ENCODE measurements around the gene TOX3. TPM values are rescaled to one million over a fixed set of nuclear protein-coding genes. Genes with fewer than 3 reads are reported as not detected.

The TOX3 gene
- total RNA-seq, 1 donor from 2014 or later, result not detected

DNA sequence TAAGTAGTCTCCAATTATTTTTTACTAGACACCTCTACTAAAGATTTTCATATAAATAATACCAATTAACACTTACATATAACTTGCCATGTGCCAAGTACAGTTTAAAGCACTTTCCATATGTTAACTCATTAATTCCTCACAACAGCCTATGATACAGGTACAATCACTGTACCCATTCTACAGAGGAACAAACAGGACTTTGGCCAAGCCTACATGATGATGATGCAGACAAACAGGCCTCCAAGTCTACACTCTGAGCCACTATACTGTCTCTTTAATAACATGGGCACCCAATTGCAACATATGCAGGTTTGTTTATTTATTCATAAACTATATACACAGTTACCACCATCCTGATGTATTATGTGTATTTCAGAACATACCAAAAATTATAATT lies 46.0 kb downstream of the TOX3 start:
- DNase-seq (ENCODE audit: missing footprints), result no peak
- ATAC-seq, result no peak
- intact Hi-C loops (cut with DNase I), result no loop called here

DNA sequence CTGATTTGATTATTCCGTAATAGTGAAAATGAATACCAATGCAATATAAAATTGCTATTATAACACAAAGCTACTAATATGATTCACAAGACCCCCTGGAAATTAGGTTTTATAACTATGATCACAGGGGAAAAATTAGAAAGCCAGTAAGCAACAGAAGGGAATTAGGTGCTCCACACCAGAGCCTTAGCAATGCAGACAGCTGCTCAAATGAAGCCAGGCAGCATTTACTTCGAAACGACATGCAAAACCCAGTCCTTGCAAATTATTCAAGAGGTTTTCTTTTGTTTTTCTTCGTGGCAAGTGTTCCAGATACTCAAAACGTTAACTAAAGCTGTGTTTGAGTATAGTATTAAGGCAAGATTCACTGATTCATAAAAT lies 47.9 kb downstream of the TOX3 start:
- ATAC-seq, result no peak

DNA sequence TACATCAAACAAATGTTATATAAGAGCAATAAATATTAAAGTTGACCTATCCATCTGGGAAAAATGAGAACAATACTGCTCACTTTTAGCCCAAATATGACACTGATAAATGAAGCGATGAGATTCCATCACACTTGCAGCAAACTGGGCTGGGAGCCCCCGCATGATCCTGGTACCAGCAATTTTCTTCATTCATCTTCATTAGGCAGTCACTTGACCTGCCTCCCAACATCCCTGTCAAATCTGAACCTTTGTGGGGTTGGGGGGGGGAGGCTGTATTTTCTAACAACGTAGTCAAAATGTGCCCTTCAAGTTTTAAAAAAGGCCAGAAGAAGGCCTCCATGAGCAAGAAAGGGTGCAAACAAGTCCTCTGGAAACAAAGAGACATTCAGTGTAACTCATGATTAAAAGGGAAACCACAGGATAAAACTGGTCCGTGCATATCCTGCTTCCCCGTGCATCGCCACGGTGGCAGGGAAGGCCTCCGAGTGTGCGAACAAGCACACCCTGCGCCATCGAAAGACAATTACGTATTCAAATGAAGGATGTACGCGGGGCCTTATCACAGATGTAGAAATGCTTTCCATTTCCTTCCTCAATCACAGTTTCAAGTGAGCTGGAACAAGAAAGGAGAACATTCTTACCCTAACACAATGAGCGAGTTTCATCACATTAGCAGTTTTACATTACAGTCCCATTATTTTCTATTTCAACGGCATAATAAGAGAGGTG lies 48.4 kb downstream of the TOX3 start:
- intact Hi-C loops (cut with DNase I), result no loop called here
- no peak for ATAC-seq
- DNase-seq (ENCODE audit: missing footprints), result no peak

More for the DNA sequence above, 47.9 kb downstream of the TOX3 start:
- intact Hi-C loops (cut with DNase I), result no loop called here
- DNase-seq (ENCODE audit: missing footprints), result no peak

DNA sequence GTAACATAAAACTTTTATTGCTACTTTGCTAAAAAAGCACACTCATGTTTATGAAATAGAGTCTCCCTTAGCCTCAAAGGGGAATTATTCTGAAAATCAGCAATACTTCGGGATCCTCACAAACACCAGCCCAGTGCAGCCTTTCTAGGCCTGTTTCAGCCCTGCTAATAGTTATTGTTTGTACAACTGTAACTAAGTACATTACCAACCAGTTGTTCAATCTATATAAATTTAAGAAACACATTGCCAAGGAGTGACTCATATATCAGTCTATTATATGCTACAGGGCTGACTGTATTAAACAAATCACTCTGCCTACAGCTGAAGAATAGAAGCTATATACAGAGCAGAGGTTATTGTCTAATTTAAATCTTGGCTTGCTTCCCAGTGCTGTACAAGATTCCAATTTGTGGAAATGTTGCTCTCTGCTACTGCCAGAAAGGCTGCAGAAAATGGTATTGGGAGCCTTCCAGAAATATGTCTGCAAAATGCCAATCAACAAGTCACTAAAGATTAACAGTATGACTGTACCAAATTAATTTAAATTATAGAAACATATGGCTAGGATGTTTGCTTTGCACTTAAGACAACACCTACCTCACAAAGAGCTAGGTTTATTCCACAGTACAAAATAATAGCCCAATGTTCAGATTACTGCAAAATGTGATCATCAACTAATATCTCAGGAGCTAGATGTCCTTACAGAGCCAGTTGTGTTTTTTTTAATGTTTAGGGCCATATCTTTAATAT lies 49.7 kb downstream of the TOX3 start:
- DNase-seq (ENCODE audit: missing footprints), result no peak
- intact Hi-C loops (cut with DNase I), result no loop called here
- ATAC-seq, result no peak

DNA sequence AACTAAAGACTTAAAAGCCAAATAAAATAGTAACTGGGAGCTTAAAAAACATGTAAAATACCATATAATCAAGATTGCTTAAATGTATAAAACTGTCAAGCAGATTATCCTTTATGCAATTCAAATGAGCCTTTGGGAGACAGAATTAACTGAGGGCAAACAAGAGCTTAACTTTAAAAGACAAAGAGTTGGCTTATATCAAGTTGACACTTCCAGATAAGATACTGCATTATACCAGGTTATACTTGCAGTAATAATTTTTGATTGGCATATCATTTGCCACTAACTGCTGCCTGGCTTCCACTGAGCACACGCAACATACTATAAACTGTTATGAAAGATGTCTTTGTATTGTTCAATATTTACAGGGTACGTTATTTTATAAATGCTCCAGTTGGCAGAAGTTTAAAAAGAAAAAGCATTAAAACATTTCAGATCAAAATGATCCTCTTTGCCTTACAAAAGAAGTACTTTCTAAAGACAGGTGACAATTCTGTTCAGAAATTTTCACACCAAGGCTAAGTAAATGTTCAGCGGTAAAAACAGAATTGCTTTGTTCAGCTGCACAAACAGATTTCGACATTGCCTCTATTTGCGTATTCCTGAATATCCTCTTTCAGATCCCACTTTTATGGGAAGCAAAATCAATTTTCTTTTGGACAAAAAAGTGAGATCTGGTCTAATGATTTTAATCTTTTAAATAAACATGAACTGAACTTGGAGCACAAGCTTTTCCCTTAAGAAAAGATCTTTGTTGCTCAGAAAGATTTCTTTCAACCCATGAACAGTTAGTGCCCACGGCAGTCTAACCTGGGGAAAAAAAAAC lies 50.7 kb downstream of the TOX3 start:
- ATAC-seq, result no peak

DNA sequence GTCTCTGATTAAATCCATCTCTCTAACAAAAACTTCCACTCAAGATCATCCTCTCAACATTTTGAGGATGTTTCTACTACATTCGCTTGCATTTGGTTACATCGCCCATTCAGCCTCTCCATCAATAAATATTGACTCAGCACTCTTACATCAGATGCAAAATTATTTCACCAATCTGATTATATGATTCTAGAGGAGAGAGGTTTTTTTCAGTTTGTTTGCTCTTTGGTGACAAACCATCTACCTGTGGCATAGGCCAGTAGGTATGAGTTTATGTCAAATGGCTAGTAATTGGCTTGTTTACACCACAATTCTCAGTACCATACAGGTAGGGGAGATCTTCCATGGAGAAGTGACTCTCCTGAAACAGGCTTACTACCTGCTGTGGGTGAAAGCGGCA lies 52.3 kb downstream of the TOX3 start:
- DNase-seq (ENCODE audit: missing footprints), result no peak
- intact Hi-C loops (cut with DNase I), result no loop called here
- no peak for ATAC-seq

More for the DNA sequence above, 50.7 kb downstream of the TOX3 start:
- no peak for DNase-seq (ENCODE audit: missing footprints)
- intact Hi-C loops (cut with DNase I), result no loop called here

DNA sequence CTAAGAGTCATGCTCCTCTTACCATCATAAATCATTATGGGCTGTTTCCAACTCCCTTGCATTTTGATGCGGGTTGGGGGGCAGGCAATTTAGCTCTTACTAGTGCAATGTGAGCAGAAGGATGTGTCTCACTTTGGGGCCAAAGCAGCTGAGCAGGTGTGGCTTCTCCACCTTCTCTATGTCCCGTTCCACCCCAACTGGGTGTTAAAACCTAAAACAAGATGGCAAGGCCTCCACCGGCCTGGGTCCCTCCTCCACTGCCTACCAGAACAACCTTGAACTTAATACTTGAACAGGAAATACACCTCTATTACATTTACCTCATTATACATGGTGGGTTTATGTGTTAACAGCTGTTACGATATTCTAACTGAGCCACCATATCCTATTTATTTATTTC lies 52.8 kb downstream of the TOX3 start:
- intact Hi-C loops (cut with DNase I), result no loop called here
- DNase-seq (ENCODE audit: missing footprints) (no peak), ATAC-seq (no peak)

DNA sequence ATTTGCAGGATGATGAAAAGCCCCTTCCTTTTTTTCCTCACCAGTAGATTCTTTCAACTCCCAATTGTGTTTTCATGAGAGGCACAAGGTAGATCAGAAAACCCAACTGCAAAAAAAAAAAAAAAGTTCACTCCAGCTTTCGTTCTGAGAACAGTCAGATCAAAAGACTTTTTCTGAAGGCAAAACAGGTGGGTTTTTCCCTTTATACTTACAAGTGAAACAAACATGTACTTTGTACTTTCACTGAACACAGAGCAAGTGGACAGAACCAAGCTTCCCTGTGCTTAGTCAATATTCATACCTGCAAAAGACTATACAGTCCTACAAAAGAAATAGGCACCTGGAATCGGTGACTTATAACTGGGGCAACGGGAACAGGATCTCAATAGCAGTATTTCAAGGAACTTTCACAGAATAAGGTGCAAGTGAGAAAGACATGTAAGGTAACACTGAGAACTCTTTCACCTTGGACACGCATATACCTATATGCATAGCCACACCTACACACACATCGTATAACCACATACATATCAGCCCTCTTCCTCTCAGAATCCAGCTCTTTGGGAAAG lies 54.1 kb downstream of the TOX3 start:
- ATAC-seq (no peak), DNase-seq (ENCODE audit: missing footprints) (no peak)
- intact Hi-C loops (cut with DNase I), result no loop called here

DNA sequence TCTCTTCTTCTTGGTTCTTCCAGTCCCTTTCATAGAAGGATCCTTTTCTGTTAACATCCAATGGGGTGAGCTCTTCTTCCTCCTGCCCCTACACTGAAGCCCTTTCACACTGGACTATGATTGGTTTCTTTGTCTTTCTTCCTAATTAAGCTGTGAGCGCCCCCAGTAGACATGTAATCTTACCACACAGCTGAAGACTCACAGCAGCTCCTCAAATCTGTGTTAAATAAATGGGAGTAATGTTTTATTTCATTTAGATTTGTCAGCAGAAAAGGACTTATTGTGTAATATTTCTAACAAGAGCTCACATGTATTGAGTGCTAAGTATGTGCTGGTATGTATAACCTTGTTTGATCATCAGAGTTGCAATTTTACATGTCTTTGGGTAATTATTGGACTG lies 55.7 kb downstream of the TOX3 start:
- intact Hi-C loops (cut with DNase I), result no loop called here
- no peak for ATAC-seq

DNA sequence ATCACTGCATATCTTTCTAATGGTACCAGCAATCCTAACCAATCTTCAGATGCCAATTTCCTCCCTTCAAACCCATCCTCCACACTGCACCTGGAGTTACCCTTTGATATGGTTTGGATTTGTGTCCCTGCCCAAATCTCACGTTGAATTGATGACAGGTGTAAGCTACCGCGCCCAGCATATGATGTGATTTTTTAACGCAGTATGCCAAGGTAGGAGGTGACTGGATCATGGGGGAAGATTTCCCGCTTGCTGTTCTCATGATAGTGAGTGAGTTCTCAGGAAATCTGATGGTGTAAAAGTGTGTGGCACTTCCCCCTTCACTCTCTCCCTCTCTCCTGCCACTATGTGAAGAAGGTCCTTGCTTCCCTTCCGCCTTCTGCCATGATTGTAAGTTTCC lies 57.0 kb downstream of the TOX3 start:
- intact Hi-C loops (cut with DNase I), result no loop called here
- DNase-seq (ENCODE audit: missing footprints) (no peak), ATAC-seq (no peak)

More for the DNA sequence above, 55.7 kb downstream of the TOX3 start:
- no peak for DNase-seq (ENCODE audit: missing footprints)

DNA sequence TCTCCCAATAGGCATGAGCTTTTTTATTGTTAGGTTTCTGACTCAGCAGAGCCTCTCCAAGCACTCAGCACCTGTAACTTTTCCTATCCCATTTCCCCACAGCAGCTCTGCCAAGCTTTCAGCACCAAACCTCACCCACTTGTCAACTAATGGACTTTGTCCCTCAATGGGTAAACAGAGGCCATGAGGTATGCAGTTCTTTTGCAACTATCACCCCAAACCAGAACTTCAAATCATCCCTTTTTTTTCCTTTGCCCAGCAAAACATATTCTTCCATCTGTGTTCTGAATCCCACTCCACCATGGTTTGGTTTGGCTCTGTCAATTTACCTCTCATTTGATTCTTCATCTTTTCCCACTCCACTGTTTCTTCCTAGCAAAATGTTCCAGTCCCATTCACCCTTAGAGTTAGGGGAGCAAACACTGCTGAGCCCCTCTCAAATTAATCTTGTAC lies 58.1 kb downstream of the TOX3 start:
- ATAC-seq (no peak), DNase-seq (ENCODE audit: missing footprints) (no peak)
- intact Hi-C loops (cut with DNase I), result no loop called here

DNA sequence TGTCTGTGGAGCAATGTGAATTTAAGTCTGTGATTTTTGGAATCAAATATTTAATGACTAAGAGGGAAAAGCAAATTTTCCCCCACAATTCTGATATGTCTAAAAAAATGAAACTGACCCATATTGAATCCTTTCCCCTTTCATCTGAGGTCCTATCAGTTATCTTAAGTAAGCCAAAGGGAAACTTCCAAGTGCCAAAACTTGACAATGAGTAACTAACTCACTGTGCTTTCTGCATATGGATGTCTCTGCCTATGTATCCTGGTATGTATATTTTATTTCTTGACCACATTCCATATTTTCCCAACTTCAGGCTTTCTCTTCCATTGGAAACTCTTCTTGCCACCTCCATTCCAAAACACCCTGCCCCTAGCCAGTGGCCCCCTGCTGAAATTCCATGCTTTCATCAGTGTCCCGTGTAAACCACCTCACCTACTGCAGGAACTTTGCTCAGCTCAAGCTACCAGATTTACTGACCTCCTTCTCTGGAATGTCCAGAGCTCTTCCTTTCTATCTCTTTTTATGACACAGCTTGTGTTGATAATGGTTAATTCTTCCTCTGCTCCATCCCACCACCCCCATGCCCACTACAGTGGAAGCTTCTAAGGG lies 59.0 kb downstream of the TOX3 start:
- intact Hi-C loops (cut with DNase I), result no loop called here
- ATAC-seq (no peak), DNase-seq (ENCODE audit: missing footprints) (no peak)

DNA sequence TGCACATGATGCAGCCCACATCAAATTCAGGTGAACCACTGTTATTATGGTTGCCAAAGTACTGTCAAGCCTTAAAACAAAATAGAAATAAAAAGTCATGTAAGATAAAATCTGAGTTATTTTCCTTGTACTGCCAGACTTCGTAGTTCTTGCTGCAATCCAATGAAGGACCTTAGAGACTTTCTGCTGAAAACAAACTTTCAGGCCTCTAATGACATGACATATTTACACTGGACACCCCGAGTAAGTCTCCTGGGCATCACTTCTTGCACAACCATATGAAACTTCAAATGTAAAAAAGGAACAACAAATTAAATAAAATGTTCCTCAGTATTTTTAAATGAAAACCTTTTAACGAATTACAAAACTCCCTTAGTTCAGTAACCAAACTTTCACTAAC lies 66.7 kb downstream of the TOX3 start:
- ATAC-seq (no peak), DNase-seq (ENCODE audit: missing footprints) (no peak)
- intact Hi-C loops (cut with DNase I), result no loop called here

DNA sequence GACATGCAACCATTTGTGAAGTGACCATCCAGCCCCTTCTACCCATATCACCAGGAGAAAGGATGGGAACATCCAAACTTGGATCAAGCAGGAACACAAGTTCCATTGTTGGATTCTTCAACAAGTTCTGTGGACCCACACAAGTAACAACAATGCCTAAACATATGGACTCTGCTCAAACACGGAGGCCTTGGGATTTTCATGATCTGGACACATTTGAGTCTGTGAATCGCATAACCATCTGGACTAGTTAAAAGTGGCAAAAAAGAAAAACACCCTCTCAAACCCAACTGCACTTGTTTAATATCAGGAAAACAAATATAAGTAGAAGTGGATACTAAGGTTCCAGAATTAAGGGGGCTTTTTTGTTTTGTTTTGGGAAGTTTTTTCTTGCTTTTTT lies 70.8 kb downstream of the TOX3 start:
- DNase-seq (ENCODE audit: missing footprints) (no peak), ATAC-seq (no peak)
- intact Hi-C loops (cut with DNase I), result no loop called here

DNA sequence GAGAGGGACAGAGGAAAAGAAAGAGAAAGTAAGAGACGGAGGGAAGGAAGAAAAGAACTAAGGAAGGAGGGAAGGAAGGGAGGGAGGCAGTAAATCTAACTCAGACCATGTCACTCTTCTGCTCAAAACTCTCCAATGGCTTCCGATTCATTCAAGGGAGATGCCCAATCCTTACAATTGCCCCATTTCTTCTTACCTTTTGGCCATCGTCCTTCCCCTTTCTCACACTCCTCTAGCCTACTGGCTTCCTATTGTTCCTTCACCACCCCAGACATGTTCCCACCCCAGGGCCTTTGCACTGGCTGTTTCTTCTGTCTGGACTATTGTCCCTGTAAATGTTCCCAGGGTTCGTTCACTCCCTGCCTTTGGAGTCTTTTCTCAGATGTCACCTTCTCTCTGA lies 72.3 kb downstream of the TOX3 start:
- intact Hi-C loops (cut with DNase I), result no loop called here
- no peak for DNase-seq (ENCODE audit: missing footprints)

DNA sequence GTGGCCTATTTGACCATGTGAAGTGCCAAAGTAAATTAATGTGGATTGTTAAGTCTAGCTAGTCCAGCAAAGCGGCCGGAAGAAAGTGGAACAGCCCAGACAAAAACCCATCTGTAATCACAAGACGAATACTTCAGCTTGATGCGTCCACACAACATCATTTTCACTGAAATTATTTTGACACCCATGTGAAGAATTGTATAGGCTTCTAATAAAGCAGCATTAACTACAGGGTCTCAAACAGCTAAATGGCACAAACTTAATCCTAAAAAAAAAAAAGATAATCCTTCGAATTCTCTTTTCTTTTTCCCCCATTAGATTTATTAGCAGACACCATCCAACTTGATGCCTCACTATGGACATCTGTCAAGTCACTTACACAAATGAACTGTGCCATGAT lies 73.8 kb downstream of the TOX3 start:
- intact Hi-C loops (cut with DNase I), result no loop called here
- no peak for ATAC-seq
- no peak for DNase-seq (ENCODE audit: missing footprints)

More for the DNA sequence above, 72.3 kb downstream of the TOX3 start:
- no peak for ATAC-seq

DNA sequence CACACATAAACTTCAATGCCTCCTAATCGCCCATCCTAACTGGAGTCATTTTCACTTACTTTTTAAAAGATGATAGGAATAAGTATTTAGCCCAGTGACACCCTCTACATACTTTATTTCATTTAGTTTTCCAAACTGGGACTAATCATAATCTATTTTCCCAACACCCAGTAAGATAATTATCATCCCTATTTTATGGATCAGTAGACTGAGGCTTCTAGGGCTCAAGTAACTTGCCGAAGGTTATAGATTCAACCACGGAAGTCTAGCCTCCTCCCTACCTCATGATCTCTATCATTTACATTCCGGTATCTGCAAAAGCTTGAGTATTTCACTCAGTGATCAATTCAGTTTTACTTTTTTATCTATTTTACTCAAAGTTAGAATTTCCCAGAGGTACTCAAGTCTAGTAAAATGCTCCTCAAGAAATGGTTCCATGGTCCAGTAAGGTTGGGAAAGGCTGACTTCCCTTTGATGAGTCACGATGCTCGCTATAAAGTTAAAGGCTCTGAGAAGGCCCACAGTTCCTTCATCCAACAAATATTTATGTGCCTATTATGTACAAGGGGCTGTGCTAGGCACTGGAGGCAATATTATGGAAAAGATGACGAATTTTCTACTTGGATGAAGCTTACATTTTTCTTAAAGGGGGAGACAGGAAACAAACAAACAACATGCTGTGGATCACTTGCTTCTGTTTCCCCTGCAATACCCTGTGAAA lies 75.1 kb downstream of the TOX3 start:
- ATAC-seq (no peak), DNase-seq (ENCODE audit: missing footprints) (no peak)
- intact Hi-C loops (cut with DNase I), result no loop called here

DNA sequence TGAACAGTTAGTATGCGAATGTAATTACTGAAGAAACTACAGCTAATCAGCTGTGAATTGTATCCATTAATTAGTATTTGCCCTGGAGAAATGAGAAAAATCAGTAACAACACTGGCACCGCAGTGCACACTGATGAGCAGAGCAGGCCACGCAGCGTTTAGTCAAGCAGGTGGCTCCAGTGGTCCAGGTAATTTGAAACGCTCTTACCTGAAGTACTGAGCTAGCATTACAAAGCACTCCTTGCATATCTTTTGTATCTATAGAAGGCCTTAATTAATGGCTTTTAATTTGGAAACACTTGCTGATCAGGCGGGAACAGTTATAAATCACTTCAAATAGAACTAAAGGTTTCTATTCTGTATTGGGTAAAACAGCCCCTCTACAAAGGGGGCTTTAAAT lies 76.4 kb downstream of the TOX3 start:
- intact Hi-C loops (cut with DNase I), result no loop called here
- ATAC-seq (no peak), DNase-seq (ENCODE audit: missing footprints) (no peak)

Measured in Right ventricle myocardium inferior (tissue), 1 donor.